Gastroesophageal sphincter (tissue), 3 donors: ENCODE results near the gene PATJ.

Experiments used
- CTCF ChIP-seq, 4 experiments: fragments of 200-600 bp in 2 of 4; fragments of 450-650 bp in 2 of 4; sonication (generic) in 1 of 4; IDR thresholded peaks; one replicate each; pipeline ENCODE4 v1.5.1; 2017 to 2019; ENCODE audit warnings: antibody characterized with exemption in 4 of 4, mild to moderate bottlenecking in 2 of 4, moderate library complexity in 2 of 4
- EP300 ChIP-seq: sonication (generic); formaldehyde crosslinking; IDR thresholded peaks from one replicate; pipeline ENCODE4 v1.6.1; 2017; ENCODE audit warnings: antibody characterized with exemption, mild to moderate bottlenecking
- POLR2A ChIP-seq, 2 donors: fragments of 450-650 bp; IDR thresholded peaks; one replicate each; pipeline ENCODE4 v1.6.1; 2017; ENCODE audit warnings: antibody characterized with exemption in 2 of 2, mild to moderate bottlenecking in 2 of 2, moderate library complexity in 1 of 2

- TF ChIP-seq CTCF (IDR thresholded peaks at IDR 0.05): no peak
- TF ChIP-seq POLR2A (IDR thresholded peaks at IDR 0.05): no peak
- no peak for TF ChIP-seq EP300
These were observed 218.7 kb downstream of the PATJ start for GRCh38 chr1:61961009-61961408.
